Chondrocyte (in vitro differentiated cells): ENCODE measurements around the gene STOM. TPM values are rescaled to one million over a fixed set of nuclear protein-coding genes. Genes with fewer than 3 reads are reported as not detected.

Source experiments
- DNase-seq: peaks from one replicate; pipeline ENCODE4 v3.0.0; 2021; ENCODE audit warnings: mixed read lengths, low spot score
- H3K27ac Mint-ChIP-seq: one replicate; pipeline ENCODE4 v1.8.0; 2021; ENCODE audit warnings: mild to moderate bottlenecking, moderate library complexity, mixed read lengths; ENCODE audit not compliant: unreplicated experiment
- H3K27me3 Mint-ChIP-seq: 2 replicates; pipeline ENCODE4 v1.8.0; 2021; ENCODE audit warnings: low read depth, mixed read lengths
- H3K36me3 Mint-ChIP-seq: 2 replicates; pipeline ENCODE4 v1.8.0; 2021; ENCODE audit warnings: low read depth, mixed read lengths
- H3K4me1 Mint-ChIP-seq: 2 replicates; pipeline ENCODE4 v1.8.0; 2021; ENCODE audit warnings: low read depth, mild to moderate bottlenecking, mixed read lengths
- H3K4me3 Mint-ChIP-seq: one replicate; pipeline ENCODE4 v1.8.0; 2021; ENCODE audit warnings: mild to moderate bottlenecking, moderate library complexity, mixed read lengths; ENCODE audit not compliant: unreplicated experiment
- H3K9me3 Mint-ChIP-seq: 2 replicates; pipeline ENCODE4 v1.8.0; 2021; ENCODE audit warnings: low read depth, mixed read lengths
- total RNA-seq: library from RNA; stranded (reverse); gene quantifications from 3 replicates; pipeline ENCODE4 v1.2.1, GENCODE V29; 2021
- TF ChIP-seq, protein P1 (sequence below): fragments of 200-600 bp; sonication (generic); IDR thresholded peaks from 2 replicates; pipeline ENCODE4 v1.5.0; 2021; ENCODE audit warnings: antibody characterized with exemption, mild to moderate bottlenecking, moderate library complexity

STOM gene
- total RNA-seq, 1 donor from 2014 or later = 83.6 TPM

- no peaks in the 10 kb centered on the region for H3K27me3 Mint-ChIP-seq
- peaks cover 4% of the 10 kb centered on the region for H3K36me3 Mint-ChIP-seq
- no peaks in the 10 kb centered on the region for H3K9me3 Mint-ChIP-seq
- H3K4me3 Mint-ChIP-seq = peak overlapping the region; percentile 42
- H3K4me1 Mint-ChIP-seq = peaks cover 54% of the 10 kb centered on the region
- TF ChIP-seq, protein P1, sequence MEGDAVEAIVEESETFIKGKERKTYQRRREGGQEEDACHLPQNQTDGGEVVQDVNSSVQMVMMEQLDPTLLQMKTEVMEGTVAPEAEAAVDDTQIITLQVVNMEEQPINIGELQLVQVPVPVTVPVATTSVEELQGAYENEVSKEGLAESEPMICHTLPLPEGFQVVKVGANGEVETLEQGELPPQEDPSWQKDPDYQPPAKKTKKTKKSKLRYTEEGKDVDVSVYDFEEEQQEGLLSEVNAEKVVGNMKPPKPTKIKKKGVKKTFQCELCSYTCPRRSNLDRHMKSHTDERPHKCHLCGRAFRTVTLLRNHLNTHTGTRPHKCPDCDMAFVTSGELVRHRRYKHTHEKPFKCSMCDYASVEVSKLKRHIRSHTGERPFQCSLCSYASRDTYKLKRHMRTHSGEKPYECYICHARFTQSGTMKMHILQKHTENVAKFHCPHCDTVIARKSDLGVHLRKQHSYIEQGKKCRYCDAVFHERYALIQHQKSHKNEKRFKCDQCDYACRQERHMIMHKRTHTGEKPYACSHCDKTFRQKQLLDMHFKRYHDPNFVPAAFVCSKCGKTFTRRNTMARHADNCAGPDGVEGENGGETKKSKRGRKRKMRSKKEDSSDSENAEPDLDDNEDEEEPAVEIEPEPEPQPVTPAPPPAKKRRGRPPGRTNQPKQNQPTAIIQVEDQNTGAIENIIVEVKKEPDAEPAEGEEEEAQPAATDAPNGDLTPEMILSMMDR = no peak
- no peak for DNase-seq
- peak overlapping the region; percentile 96 for H3K27ac Mint-ChIP-seq
Observed at GRCh38 chr9:121289772-121290370, 80.2 kb downstream of the STOM start.

DNA sequence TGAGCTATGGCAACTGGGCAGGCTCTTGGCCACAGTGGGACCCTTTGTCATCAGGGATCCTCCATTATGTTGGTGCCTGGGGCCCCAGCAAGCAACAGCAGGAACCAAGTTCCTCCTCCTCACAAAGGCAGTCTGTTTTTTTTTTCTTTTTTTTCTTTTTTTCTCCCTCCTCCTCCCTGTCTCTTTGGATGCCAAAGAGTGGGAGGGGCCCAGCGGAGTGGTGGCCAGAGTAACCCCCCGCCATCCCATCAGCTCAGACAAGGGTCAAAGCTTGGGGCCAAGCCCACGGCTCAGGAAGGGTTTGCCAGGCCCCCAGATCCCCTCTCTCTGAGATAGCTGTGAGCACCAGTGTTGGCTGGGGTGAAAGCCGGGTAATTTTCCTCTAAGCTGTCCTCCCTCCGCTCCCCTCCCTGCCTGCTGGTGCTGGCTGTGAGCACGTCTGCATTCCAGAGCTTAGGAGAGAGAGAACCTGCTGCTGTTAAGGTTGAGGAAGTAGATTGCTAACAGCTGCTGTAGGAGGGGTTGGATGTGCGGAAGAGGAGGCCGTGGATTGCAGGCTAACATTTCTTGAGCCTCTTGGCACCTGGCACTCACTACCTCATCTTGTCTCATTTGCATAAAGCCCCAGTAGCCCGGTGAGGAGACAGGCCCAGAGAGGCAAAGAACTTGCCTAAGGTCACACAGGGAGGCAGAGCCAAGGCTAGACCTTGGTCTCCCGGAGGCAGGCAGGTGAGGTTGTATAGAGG lies 80.9 kb downstream of the STOM start:
- peaks cover 6% of the 10 kb centered on the region for H3K36me3 Mint-ChIP-seq
- peak overlapping the region; percentile 42 for H3K4me3 Mint-ChIP-seq
- TF ChIP-seq, protein P1 = no peak
- no peaks in the 10 kb centered on the region for H3K27me3 Mint-ChIP-seq
- peak; percentile 90 for DNase-seq
- H3K27ac Mint-ChIP-seq = peak overlapping the region; percentile 96
- no peaks in the 10 kb centered on the region for H3K9me3 Mint-ChIP-seq
- peaks cover 58% of the 10 kb centered on the region for H3K4me1 Mint-ChIP-seq

Other genes with a start within 250 kb of the STOM start
- 58.6 to 68.0 TPM (median 64.3 TPM) in 3 replicates for gene RAB14, start 168.4 kb downstream of the STOM start, total RNA-seq
- 260 to 291 TPM (median 290 TPM) in 3 replicates for gene GSN, start 102.1 kb downstream of the STOM start, total RNA-seq
- 0.46 to 3.2 TPM (median 2.5 TPM) in 3 replicates for gene GGTA1, start 129.6 kb upstream of the STOM start, total RNA-seq